SU-DHL-6 (cell line): ENCODE measurements around the gene POLK.

ENCODE experiments used
- H2AFZ ChIP-seq: fragments of 200-600 bp; sonication (generic); 2 replicates; pipeline ENCODE4 v1.6.1; 2014; ENCODE audit warnings: low read depth, mild to moderate bottlenecking, moderate library complexity, mixed read lengths, antibody characterized with exemption, low read length; ENCODE audit not compliant: severe bottlenecking
- H3F3A ChIP-seq: fragments of 200-600 bp; shearing (Covaris generic); 2 replicates; pipeline ENCODE4 v1.6.0; 2016; ENCODE audit warnings: antibody characterized with exemption, mild to moderate bottlenecking; ENCODE audit not compliant: insufficient read depth
- H3K27ac ChIP-seq: fragments of 200-600 bp; sonication (generic); 2 replicates; pipeline ENCODE4 v1.5.1; 2016; ENCODE audit warnings: low read depth, mild to moderate bottlenecking, low read length, moderate library complexity, mixed read lengths
- H3K27me3 ChIP-seq: fragments of 200-600 bp; sonication (generic), shearing (Covaris generic); 2 replicates; pipeline ENCODE4 v1.6.0; 2014; ENCODE audit warnings: mild to moderate bottlenecking, low read length
- H3K36me3 ChIP-seq: fragments of 200-600 bp; sonication (generic); 2 replicates; pipeline ENCODE4 v1.6.1; 2014; ENCODE audit warnings: mild to moderate bottlenecking, low read length, mixed read lengths
- H3K4me2 ChIP-seq: fragments of 300-600, 200-600 bp; shearing (Covaris generic), sonication (generic); 2 replicates; pipeline ENCODE4 v1.6.0; 2014; ENCODE audit warnings: low read length, low read depth, mild to moderate bottlenecking; ENCODE audit not compliant: poor library complexity, severe bottlenecking
- H3K4me3 ChIP-seq: fragments of 200-600 bp; sonication (generic); 2 replicates; pipeline ENCODE4 v1.5.1; 2014; ENCODE audit warnings: antibody characterized with exemption, low read length, mild to moderate bottlenecking, mixed read lengths; ENCODE audit not compliant: insufficient read depth, poor library complexity, severe bottlenecking
- H3K79me2 ChIP-seq: fragments of 200-600 bp; sonication (generic); 2 replicates; pipeline ENCODE4 v1.6.1; 2014; ENCODE audit warnings: mild to moderate bottlenecking, low read length, moderate library complexity; ENCODE audit not compliant: insufficient read depth
- H3K9ac ChIP-seq: fragments of 200-600 bp; sonication (generic); 2 replicates; pipeline ENCODE4 v1.7.0; 2014; ENCODE audit warnings: mild to moderate bottlenecking, low read length
- H3K9me2 ChIP-seq: fragments of 200-600 bp; sonication (generic); replicated peaks from 2 replicates; pipeline ENCODE4 v1.6.1; 2014; ENCODE audit warnings: low read length; ENCODE audit not compliant: insufficient read depth
- H3K9me3 ChIP-seq: fragments of 200-600 bp; sonication (generic); 2 replicates; pipeline ENCODE4 v1.6.1; 2014; ENCODE audit warnings: low read length, mixed read lengths; ENCODE audit not compliant: insufficient read depth
- H4K20me1 ChIP-seq: fragments of 200-600 bp; sonication (generic); 2 replicates; pipeline ENCODE4 v1.6.1; 2014; ENCODE audit warnings: low read depth, mild to moderate bottlenecking, antibody characterized with exemption, low read length, moderate library complexity, mixed read lengths
- EZH2phosphoT487 ChIP-seq: fragments of 200-600 bp; sonication (generic), shearing (Covaris generic); conservative IDR thresholded peaks from 2 replicates; pipeline ENCODE4 v1.6.1; 2018; ENCODE audit warnings: mild to moderate bottlenecking, antibody characterized with exemption, low read length, moderate library complexity, mixed read lengths
- TF ChIP-seq, protein P1 (sequence below): fragments of 200-600 bp; sonication (generic); IDR thresholded peaks from one replicate; pipeline ENCODE4 v1.5.1; 2017; ENCODE audit warnings: antibody characterized with exemption, mild to moderate bottlenecking, low read length, moderate library complexity; ENCODE audit not compliant: insufficient read depth, poor library complexity, severe bottlenecking

POLK gene

DNA sequence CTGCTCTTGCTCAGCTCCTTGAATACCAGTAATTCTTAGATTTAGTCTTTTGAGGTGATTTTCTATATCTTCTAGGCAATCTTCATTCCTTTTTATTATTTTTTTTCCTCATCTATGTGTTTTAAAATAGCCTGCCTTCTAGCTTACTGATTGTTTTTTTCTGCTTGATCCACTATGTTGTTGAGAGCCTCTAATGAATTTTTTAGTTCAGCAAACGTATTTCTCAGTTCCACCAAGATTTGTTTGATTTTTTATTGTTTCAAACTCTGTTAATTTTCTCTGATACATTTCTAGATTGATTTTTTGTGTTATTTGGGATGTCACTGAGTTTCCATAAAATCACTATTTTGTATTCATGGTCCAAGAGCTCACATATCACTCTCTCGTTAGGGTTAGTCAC, 9.5 kb downstream of the POLK start:
- H3K4me3 ChIP-seq: no peak overlapping the region
- H3K36me3 ChIP-seq: peaks cover 14% of the 10 kb centered on the region
- no peaks in the 10 kb centered on the region for H3F3A ChIP-seq
- no peak overlapping the region for H2AFZ ChIP-seq
- no peaks in the 10 kb centered on the region for H4K20me1 ChIP-seq
- no peak overlapping the region for H3K4me2 ChIP-seq
- TF ChIP-seq EZH2phosphoT487: no peak
- TF ChIP-seq, protein P1, sequence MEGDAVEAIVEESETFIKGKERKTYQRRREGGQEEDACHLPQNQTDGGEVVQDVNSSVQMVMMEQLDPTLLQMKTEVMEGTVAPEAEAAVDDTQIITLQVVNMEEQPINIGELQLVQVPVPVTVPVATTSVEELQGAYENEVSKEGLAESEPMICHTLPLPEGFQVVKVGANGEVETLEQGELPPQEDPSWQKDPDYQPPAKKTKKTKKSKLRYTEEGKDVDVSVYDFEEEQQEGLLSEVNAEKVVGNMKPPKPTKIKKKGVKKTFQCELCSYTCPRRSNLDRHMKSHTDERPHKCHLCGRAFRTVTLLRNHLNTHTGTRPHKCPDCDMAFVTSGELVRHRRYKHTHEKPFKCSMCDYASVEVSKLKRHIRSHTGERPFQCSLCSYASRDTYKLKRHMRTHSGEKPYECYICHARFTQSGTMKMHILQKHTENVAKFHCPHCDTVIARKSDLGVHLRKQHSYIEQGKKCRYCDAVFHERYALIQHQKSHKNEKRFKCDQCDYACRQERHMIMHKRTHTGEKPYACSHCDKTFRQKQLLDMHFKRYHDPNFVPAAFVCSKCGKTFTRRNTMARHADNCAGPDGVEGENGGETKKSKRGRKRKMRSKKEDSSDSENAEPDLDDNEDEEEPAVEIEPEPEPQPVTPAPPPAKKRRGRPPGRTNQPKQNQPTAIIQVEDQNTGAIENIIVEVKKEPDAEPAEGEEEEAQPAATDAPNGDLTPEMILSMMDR: no peak
- no peaks in the 10 kb centered on the region for H3K27me3 ChIP-seq
- no peaks in the 10 kb centered on the region for H3K9me2 ChIP-seq
- H3K27ac ChIP-seq: no peak overlapping the region
- H3K9me3 ChIP-seq: peaks cover 14% of the 10 kb centered on the region; the same call in 1 of the 2 replicates
- H3K9ac ChIP-seq: no peak overlapping the region
- H3K79me2 ChIP-seq: peaks cover 83% of the 10 kb centered on the region

DNA sequence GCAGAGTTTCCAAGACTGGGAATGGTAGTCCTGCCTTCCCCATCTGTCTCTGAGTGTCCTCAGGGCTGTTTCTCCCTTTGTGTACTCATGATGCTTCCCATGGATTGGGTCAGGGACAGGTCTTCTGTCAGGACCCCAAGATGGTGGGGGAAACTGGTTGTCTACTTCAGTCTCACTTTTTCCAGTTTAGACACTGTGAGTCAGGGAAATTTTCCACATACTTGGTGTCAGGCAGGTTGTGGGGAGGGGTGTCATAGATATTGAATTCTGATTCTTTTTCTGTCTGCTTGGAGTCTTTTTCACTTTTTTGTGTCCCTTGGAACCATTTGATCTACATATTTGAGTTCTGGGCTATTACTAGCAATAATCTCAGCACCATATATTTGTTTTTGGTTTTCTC, 10.3 kb downstream of the POLK start:
- peaks cover 14% of the 10 kb centered on the region; the same call in 1 of the 2 replicates for H3K9me3 ChIP-seq
- no peak for TF ChIP-seq EZH2phosphoT487
- TF ChIP-seq, protein P1: no peak

DNA sequence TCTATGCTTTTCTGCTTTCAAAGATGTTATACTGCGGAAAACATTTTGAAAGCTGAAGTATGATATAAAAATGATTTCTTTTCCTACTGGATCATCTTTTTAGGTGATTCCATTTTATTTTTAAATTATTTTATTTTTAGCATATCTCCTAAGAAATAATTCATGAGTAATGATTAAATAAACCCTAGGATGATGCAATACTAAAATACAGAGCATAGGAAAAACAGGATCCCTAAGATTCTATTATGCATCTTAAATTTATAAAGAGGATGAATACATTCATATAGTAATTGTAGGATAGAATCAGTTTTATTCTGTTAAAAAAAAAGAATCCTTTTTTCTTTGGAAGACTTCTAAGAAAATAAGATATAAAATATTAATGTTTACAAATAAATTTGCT, 10.9 kb downstream of the POLK start:
- Histone ChIP-seq H2AFZ (no peak overlapping the region), H3K27ac (no peak overlapping the region), H3F3A (no peaks in the 10 kb centered on the region), H3K4me3 (no peak overlapping the region), H3K36me3 (peaks cover 14% of the 10 kb centered on the region), H4K20me1 (no peaks in the 10 kb centered on the region), H3K4me2 (no peak overlapping the region), H3K9me3 (peaks cover 14% of the 10 kb centered on the region; the same call in 1 of the 2 replicates), H3K9me2 (no peaks in the 10 kb centered on the region), H3K27me3 (no peaks in the 10 kb centered on the region), H3K79me2 (peaks cover 81% of the 10 kb centered on the region), H3K9ac (no peak overlapping the region)
- TF ChIP-seq, protein P1: no peak
- no peak for TF ChIP-seq EZH2phosphoT487

More for the DNA sequence above, 10.3 kb downstream of the POLK start:
- Histone ChIP-seq H3K9ac (no peak overlapping the region), H3K4me2 (no peak overlapping the region), H3F3A (no peaks in the 10 kb centered on the region), H3K9me2 (no peaks in the 10 kb centered on the region), H3K27ac (no peak overlapping the region), H3K4me3 (no peak overlapping the region), H2AFZ (no peak overlapping the region), H4K20me1 (no peaks in the 10 kb centered on the region), H3K36me3 (peaks cover 14% of the 10 kb centered on the region), H3K79me2 (peaks cover 83% of the 10 kb centered on the region), H3K27me3 (no peaks in the 10 kb centered on the region)

DNA sequence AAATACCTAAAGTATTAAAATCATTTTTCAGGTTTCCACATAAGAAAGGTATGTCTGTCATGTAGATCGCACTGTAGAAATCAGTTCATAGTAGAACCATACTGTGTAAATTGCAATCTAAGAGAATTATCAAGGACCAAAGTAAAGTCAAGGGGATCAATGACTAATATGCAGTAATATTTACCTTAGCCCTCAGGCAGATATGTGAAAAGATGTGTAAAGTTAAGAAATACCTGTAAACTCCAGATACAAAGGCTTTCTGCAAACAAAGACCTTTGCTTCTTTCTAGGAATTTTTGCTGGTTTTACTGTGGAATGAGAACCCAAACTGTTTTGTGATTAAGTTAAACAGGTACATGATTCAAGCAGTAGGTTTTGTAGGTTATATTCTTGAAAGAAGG, 11.6 kb downstream of the POLK start:
- no peaks in the 10 kb centered on the region for H3K27me3 ChIP-seq
- H3K9me3 ChIP-seq: peaks cover 14% of the 10 kb centered on the region; the same call in 1 of the 2 replicates
- H3F3A ChIP-seq: no peaks in the 10 kb centered on the region
- peaks cover 14% of the 10 kb centered on the region for H3K36me3 ChIP-seq
- H4K20me1 ChIP-seq: no peaks in the 10 kb centered on the region
- TF ChIP-seq EZH2phosphoT487: no peak
- TF ChIP-seq, protein P1: no peak
- H3K4me3 ChIP-seq: no peak overlapping the region
- no peak overlapping the region for H2AFZ ChIP-seq
- H3K9me2 ChIP-seq: no peaks in the 10 kb centered on the region
- no peak overlapping the region for H3K4me2 ChIP-seq
- no peak overlapping the region for H3K9ac ChIP-seq
- no peak overlapping the region for H3K27ac ChIP-seq
- H3K79me2 ChIP-seq: peaks cover 80% of the 10 kb centered on the region
